DND-41 (cell line): Measurements from ENCODE around the gene KCMF1.

Experiments
- EZH2 ChIP-seq: IDR thresholded peaks from 3 replicates; pipeline ENCODE4 v1.6.1; 2012; ENCODE audit warnings: borderline replicate concordance, low read depth, mild to moderate bottlenecking, moderate library complexity, low read length, inconsistent platforms; ENCODE audit not compliant: severe bottlenecking
- TF ChIP-seq, protein P1 (sequence below): IDR thresholded peaks from 2 replicates; pipeline ENCODE4 v1.5.1; 2012; ENCODE audit warnings: borderline replicate concordance, low read length, moderate library complexity, mild to moderate bottlenecking; ENCODE audit not compliant: poor library complexity, severe bottlenecking; ENCODE audit errors: extremely low read depth

DNA sequence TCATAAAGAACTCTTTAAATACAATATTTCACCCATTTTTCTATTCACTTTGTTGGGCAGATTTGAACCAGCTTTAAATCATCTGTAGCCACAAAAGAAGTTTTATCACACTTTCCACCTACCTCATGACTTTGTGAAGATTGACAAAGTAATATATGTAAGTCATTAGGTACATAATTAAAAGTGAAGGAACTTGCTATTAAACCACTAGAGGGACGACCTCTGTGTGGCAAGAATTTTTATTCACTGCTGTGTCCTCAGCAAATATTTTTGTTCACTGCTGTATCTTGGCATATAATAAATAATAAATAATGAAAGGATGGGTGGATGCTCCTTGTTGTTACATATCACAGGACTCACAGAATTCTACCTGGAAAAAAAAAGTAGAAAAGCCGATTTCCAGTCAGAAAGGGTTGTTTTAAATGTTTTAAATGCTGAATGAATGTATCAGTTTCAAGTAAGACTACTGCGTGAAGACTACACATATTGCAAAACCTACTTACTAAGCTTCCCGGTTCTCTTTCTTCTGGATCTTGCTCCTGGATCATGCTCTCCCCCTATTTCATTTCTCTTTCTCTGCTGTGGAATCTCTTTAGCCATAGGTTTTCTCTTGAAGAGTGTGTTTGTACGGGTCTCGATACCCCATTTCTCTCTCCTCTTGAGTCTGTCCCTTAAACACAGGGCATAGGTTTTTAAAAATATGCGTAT, 44.8 kb downstream of the KCMF1 start:
- TF ChIP-seq, protein P1, sequence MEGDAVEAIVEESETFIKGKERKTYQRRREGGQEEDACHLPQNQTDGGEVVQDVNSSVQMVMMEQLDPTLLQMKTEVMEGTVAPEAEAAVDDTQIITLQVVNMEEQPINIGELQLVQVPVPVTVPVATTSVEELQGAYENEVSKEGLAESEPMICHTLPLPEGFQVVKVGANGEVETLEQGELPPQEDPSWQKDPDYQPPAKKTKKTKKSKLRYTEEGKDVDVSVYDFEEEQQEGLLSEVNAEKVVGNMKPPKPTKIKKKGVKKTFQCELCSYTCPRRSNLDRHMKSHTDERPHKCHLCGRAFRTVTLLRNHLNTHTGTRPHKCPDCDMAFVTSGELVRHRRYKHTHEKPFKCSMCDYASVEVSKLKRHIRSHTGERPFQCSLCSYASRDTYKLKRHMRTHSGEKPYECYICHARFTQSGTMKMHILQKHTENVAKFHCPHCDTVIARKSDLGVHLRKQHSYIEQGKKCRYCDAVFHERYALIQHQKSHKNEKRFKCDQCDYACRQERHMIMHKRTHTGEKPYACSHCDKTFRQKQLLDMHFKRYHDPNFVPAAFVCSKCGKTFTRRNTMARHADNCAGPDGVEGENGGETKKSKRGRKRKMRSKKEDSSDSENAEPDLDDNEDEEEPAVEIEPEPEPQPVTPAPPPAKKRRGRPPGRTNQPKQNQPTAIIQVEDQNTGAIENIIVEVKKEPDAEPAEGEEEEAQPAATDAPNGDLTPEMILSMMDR = no peak
- no peak for TF ChIP-seq EZH2
